Hepatocyte (in vitro differentiated cells): ENCODE results near the gene SYT8.

ENCODE experiments used
- EZH2 ChIP-seq: fragments of 200-600 bp; sonication (generic); IDR thresholded peaks from 2 replicates; pipeline ENCODE4 v1.6.1; 2016; ENCODE audit warnings: antibody characterized with exemption, mild to moderate bottlenecking, borderline replicate concordance
- TF ChIP-seq, protein P1 (sequence below): fragments of 200-600 bp; sonication (generic); IDR thresholded peaks from 2 replicates; pipeline ENCODE4 v1.5.1; 2016; ENCODE audit warnings: antibody characterized with exemption, mild to moderate bottlenecking; ENCODE audit not compliant: poor library complexity

DNA sequence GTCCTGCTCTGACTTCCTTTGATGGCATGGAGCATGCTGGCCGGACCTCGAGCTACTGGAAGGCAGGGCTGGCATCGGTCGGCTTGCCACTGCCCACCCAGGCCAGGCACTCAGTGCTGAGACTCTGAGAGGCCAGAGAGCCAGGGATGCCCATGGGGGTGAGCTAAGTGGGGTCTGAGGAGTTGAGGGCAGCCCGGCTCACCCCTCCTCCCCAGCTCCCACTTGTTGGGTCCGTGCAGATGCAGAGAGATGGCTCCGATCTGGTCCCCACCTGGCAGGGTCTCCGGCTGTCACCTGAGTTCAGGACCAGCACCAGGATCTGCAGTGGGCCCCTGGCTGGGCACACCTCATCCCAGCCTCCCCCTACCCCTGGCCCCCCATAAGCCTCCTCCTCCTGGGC lies 31.4 kb downstream of the SYT8 start:
- TF ChIP-seq, protein P1, sequence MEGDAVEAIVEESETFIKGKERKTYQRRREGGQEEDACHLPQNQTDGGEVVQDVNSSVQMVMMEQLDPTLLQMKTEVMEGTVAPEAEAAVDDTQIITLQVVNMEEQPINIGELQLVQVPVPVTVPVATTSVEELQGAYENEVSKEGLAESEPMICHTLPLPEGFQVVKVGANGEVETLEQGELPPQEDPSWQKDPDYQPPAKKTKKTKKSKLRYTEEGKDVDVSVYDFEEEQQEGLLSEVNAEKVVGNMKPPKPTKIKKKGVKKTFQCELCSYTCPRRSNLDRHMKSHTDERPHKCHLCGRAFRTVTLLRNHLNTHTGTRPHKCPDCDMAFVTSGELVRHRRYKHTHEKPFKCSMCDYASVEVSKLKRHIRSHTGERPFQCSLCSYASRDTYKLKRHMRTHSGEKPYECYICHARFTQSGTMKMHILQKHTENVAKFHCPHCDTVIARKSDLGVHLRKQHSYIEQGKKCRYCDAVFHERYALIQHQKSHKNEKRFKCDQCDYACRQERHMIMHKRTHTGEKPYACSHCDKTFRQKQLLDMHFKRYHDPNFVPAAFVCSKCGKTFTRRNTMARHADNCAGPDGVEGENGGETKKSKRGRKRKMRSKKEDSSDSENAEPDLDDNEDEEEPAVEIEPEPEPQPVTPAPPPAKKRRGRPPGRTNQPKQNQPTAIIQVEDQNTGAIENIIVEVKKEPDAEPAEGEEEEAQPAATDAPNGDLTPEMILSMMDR, result no peak
- TF ChIP-seq EZH2, result no peak
